Stimulated activated CD8-positive, alpha-beta memory T cell treated with anti-CD3 and anti-CD28 coated beads, Interleukin-4, amount 100 ng/mL, for 48 hours (primary cell): ENCODE data around the gene MTARC2.
"Not testable (repeated sequence)": the region's sequence is repeated elsewhere in the genome, so short reads cannot be mapped to it uniquely, and the experiment has no call there.

Experiments used
- DNase-seq: peaks from one replicate; pipeline ENCODE4 v3.0.0-alpha.2; 2020

MTARC2 gene

GRCh38 chr1:220748089-220748934 lies at the start of gene MTARC2:
TSS of gene MTARC2 (plus strand) at chr1:220748322. CDS start at chr1:220748532, 210 bp downstream.
- DNase-seq = peak; percentile 27

- no peak for DNase-seq
Observed at GRCh38 chr1:220698607-220699016, 49.5 kb upstream of the MTARC2 start.

- no peak for DNase-seq
Observed at GRCh38 chr1:220699044-220699443, 49.1 kb upstream of the MTARC2 start.

GRCh38 chr1:220700556-220701179 lies 47.5 kb upstream of the MTARC2 start:
- no peak for DNase-seq

- no peak for DNase-seq
Observed at GRCh38 chr1:220701974-220702373, 46.1 kb upstream of the MTARC2 start.

GRCh38 chr1:220702733-220703270 lies 45.3 kb upstream of the MTARC2 start:
- DNase-seq = no peak

GRCh38 chr1:220703305-220703704 lies 44.8 kb upstream of the MTARC2 start:
- no peak for DNase-seq

- DNase-seq = no peak
Observed at GRCh38 chr1:220705782-220706181, 42.3 kb upstream of the MTARC2 start.

- no peak for DNase-seq
Observed at GRCh38 chr1:220706480-220706879, 41.6 kb upstream of the MTARC2 start.

GRCh38 chr1:220707160-220707559 lies 41.0 kb upstream of the MTARC2 start:
- DNase-seq = no peak

- DNase-seq = no peak
Observed at GRCh38 chr1:220708244-220708643, 39.9 kb upstream of the MTARC2 start.

GRCh38 chr1:220708936-220709801 lies 39.0 kb upstream of the MTARC2 start:
- no peak for DNase-seq

- no peak for DNase-seq
Observed at GRCh38 chr1:220710333-220710732, 37.8 kb upstream of the MTARC2 start.

GRCh38 chr1:220711056-220711809 lies 36.9 kb upstream of the MTARC2 start:
- no peak for DNase-seq

GRCh38 chr1:220715986-220716385 lies 32.1 kb upstream of the MTARC2 start:
- not testable (repeated sequence) for DNase-seq

GRCh38 chr1:220717800-220718640 lies 30.1 kb upstream of the MTARC2 start:
- no peak for DNase-seq

- DNase-seq = not testable (repeated sequence)
Observed at GRCh38 chr1:220721266-220721665, 26.9 kb upstream of the MTARC2 start.

- no peak for DNase-seq
Observed at GRCh38 chr1:220726634-220727033, 21.5 kb upstream of the MTARC2 start.

- no peak for DNase-seq
Observed at GRCh38 chr1:220727519-220727918, 20.6 kb upstream of the MTARC2 start.

GRCh38 chr1:220730486-220730885 lies 17.6 kb upstream of the MTARC2 start:
- no peak for DNase-seq

GRCh38 chr1:220732137-220732536 lies 16.0 kb upstream of the MTARC2 start:
- no peak for DNase-seq
